Activated CD8-positive, alpha-beta memory T cell treated with anti-CD3 and anti-CD28 coated beads for 48 hours (primary cell): ENCODE results near the gene DECR2.
"Not testable (repeated sequence)": the region's sequence is repeated elsewhere in the genome, so short reads cannot be mapped to it uniquely, and the experiment has no call there.

Source experiments
- DNase-seq, 3 experiments: peaks; one replicate each; pipeline ENCODE4 v3.0.0-alpha.2; 2020; ENCODE audit warnings: low read depth in 2 of 3, low spot score in 2 of 3

Gene DECR2

GRCh38 chr16:401468-402348 lies at the start of gene DECR2:
TSS of gene DECR2 (plus strand) at chr16:401885. CDS start at chr16:401964, 79 bp downstream.
- DNase-seq: peak; percentile 96 to 100 (median 98)

GRCh38 chr16:352547-353403 lies 48.9 kb upstream of the DECR2 start, which contains the start of gene AXIN1:
TSS of gene AXIN1 (minus strand) at chr16:352723. CDS start at chr16:347025, 5,698 bp downstream.
- DNase-seq: peak; percentile 99 to 100 (median 100)

GRCh38 chr16:353404-354290 lies 48.0 kb upstream of the DECR2 start:
- DNase-seq: no peak

GRCh38 chr16:354291-354881 lies 47.3 kb upstream of the DECR2 start:
- no peak for DNase-seq

- no peak for DNase-seq
Measured at GRCh38 chr16:354971-355461, 46.7 kb upstream of the DECR2 start.

GRCh38 chr16:356741-357140 lies 44.9 kb upstream of the DECR2 start:
- no peak for DNase-seq

GRCh38 chr16:359067-359763 lies 42.5 kb upstream of the DECR2 start:
- DNase-seq: no peak

GRCh38 chr16:359871-360697 lies 41.6 kb upstream of the DECR2 start:
- DNase-seq: no peak

GRCh38 chr16:360698-361336 lies 40.9 kb upstream of the DECR2 start:
- no peak for DNase-seq

- DNase-seq: no peak
Measured at GRCh38 chr16:361341-361871, 40.3 kb upstream of the DECR2 start.

- DNase-seq: peak in 1 of 3 experiments; percentile 52
Measured at GRCh38 chr16:361872-362701, 39.6 kb upstream of the DECR2 start.

- DNase-seq: not testable (repeated sequence)
Measured at GRCh38 chr16:362702-362999, 39.0 kb upstream of the DECR2 start.

- no peak for DNase-seq
Measured at GRCh38 chr16:363110-363765, 38.4 kb upstream of the DECR2 start.

GRCh38 chr16:363766-364490 lies 37.8 kb upstream of the DECR2 start:
- DNase-seq: no peak

- DNase-seq: no peak
Measured at GRCh38 chr16:364595-365491, 36.8 kb upstream of the DECR2 start.
